SK-N-SH (cell line): ENCODE measurements around the gene IGF1R. TPM values are rescaled to one million over a fixed set of nuclear protein-coding genes. Genes with fewer than 3 reads are reported as not detected.

Source experiments
- CTCF ChIA-PET: fragments of 300-600, 350-600 bp; formaldehyde crosslinking; extraction: SDS; loops from one replicate; lab custom pipeline; 2021; lab: Yijun Ruan, JAX
- POLR2A ChIA-PET: fragments of 350-600 bp; sonication (Branson Sonifier 250); formaldehyde crosslinking; extraction: SDS; loops from one replicate; lab custom pipeline; 2020; ENCODE audit warnings: antibody characterized with exemption, inconsistent platforms; lab: Yijun Ruan, JAX
- DNase-seq: peaks from one replicate; pipeline ENCODE4 v3.0.0; 2012
- H2AFZ ChIP-seq: fragments of 200-600 bp; sonication (generic); 2 replicates; pipeline ENCODE4 v1.8.1; 2016; ENCODE audit warnings: antibody characterized with exemption, mild to moderate bottlenecking, low read depth
- H3F3A ChIP-seq: fragments of 200-600 bp; sonication (generic); replicated peaks from 2 replicates; pipeline ENCODE3; 2016; ENCODE audit warnings: antibody characterized with exemption, mild to moderate bottlenecking; ENCODE audit not compliant: insufficient read depth
- H3K27ac ChIP-seq, 2 experiments: fragments of 200-500 bp in 1 of 2; fragments of 200-600 bp in 1 of 2; sonication (Bioruptor generic) in 1 of 2; sonication (generic), shearing (Covaris generic) in 1 of 2; 2 replicates each; pipeline versions ENCODE4 v1.5.1 to v1.6.1; 2014 to 2016; ENCODE audit warnings: low read depth in 2 of 2, inconsistent platforms in 1 of 2, low read length in 1 of 2, mild to moderate bottlenecking in 1 of 2, mixed read lengths in 1 of 2
- H3K27me3 ChIP-seq: fragments of 200-600 bp; sonication (generic), shearing (Covaris generic); 2 replicates; pipeline ENCODE4 v1.6.1; 2016; ENCODE audit warnings: mixed run types; ENCODE audit not compliant: insufficient read depth
- H3K36me3 ChIP-seq, 2 experiments: fragments of 200-500 bp in 1 of 2; fragments of 200-600 bp in 1 of 2; sonication (Bioruptor generic) in 1 of 2; sonication (generic) in 1 of 2; replicated peaks in 1 of 2; 2 replicates each; pipeline versions ENCODE3 to v1.5.1; 2014 to 2016; ENCODE audit warnings: low read length in 1 of 2, mild to moderate bottlenecking in 1 of 2; ENCODE audit not compliant: insufficient read depth in 2 of 2, control insufficient read depth in 1 of 2
- H3K4me1 ChIP-seq, 2 experiments: fragments of 200-500 bp in 1 of 2; fragments of 200-600 bp in 1 of 2; sonication (Bioruptor generic) in 1 of 2; sonication (generic), shearing (Covaris generic) in 1 of 2; 2 replicates each; pipeline versions ENCODE4 v1.5.1 to v1.6.1; 2014 to 2016; ENCODE audit warnings: low read depth in 1 of 2, low read length in 1 of 2, mixed run types in 1 of 2; ENCODE audit not compliant: insufficient read depth in 2 of 2, control insufficient read depth in 1 of 2
- H3K4me2 ChIP-seq: fragments of 200-600 bp; sonication (generic), shearing (Covaris generic); 2 replicates; pipeline ENCODE4 v1.6.1; 2017; ENCODE audit warnings: mixed run types
- H3K4me3 ChIP-seq, 2 experiments: fragments of 200-500 bp in 1 of 2; fragments of 200-600 bp in 1 of 2; sonication (Bioruptor generic) in 1 of 2; sonication (generic), shearing (Covaris generic) in 1 of 2; 2 replicates each; pipeline versions ENCODE4 v1.5.1 to v1.8.1; 2014 to 2016; ENCODE audit warnings: low read depth in 2 of 2, inconsistent platforms in 1 of 2, low read length in 1 of 2, mild to moderate bottlenecking in 1 of 2, mixed read lengths in 1 of 2, moderate library complexity in 1 of 2
- H3K79me2 ChIP-seq: fragments of 200-600 bp; sonication (generic); 2 replicates; pipeline ENCODE4 v1.8.1; 2017; ENCODE audit warnings: mild to moderate bottlenecking; ENCODE audit not compliant: insufficient read depth
- H3K9ac ChIP-seq: fragments of 200-600 bp; sonication (generic); 2 replicates; pipeline ENCODE4 v1.6.1; 2017; ENCODE audit warnings: mixed run types
- H3K9me2 ChIP-seq: fragments of 200-600 bp; sonication (generic); 2 replicates; pipeline ENCODE4 v1.6.1; 2017; ENCODE audit warnings: mixed run types
- H3K9me3 ChIP-seq: fragments of 200-600 bp; sonication (generic); 2 replicates; pipeline ENCODE4 v1.6.1; 2017; ENCODE audit warnings: mixed run types, mild to moderate bottlenecking, moderate library complexity
- H4K20me1 ChIP-seq: fragments of 200-600 bp; sonication (generic); 2 replicates; pipeline ENCODE4 v1.6.1; 2017; ENCODE audit warnings: mild to moderate bottlenecking, mixed run types; ENCODE audit not compliant: insufficient read depth
- CHD2 ChIP-seq: fragments of 150-350 bp; IDR thresholded peaks from 2 replicates; pipeline ENCODE4 v1.6.1; 2018; ENCODE audit warnings: low read length; ENCODE audit not compliant: partially characterized antibody
- ELF1 ChIP-seq: IDR thresholded peaks from 2 replicates; pipeline ENCODE4 v1.4.0; 2012
- FOXJ3 ChIP-seq: sonication (generic); formaldehyde crosslinking; IDR thresholded peaks from 2 replicates; pipeline ENCODE4 v1.5.1; 2020; ENCODE audit warnings: mild to moderate bottlenecking, missing genetic modification reagents
- FOXM1 ChIP-seq: IDR thresholded peaks from 2 replicates; pipeline ENCODE4 v1.4.0; 2012; ENCODE audit warnings: low read depth, mild to moderate bottlenecking
- JUND ChIP-seq: IDR thresholded peaks from 2 replicates; pipeline ENCODE4 v1.4.0; 2012
- MEF2A ChIP-seq: IDR thresholded peaks from 2 replicates; pipeline ENCODE4 v1.4.0; 2012; ENCODE audit warnings: low read depth, borderline replicate concordance
- NFIC ChIP-seq: IDR thresholded peaks from 2 replicates; pipeline ENCODE4 v1.4.0; 2012; ENCODE audit warnings: borderline replicate concordance
- RAD21 ChIP-seq: IDR thresholded peaks from 2 replicates; pipeline ENCODE4 v1.6.1; 2012; ENCODE audit warnings: mild to moderate bottlenecking, low read length
- RCOR1 ChIP-seq: fragments of 150-350 bp; IDR thresholded peaks from 2 replicates; pipeline ENCODE4 v1.6.1; 2017; ENCODE audit warnings: antibody characterized with exemption, low read length
- RFX5 ChIP-seq: IDR thresholded peaks from 2 replicates; pipeline ENCODE4 v1.6.1; 2012; ENCODE audit warnings: mild to moderate bottlenecking, improper control_type of control experiment, low read length
- RXRA ChIP-seq: IDR thresholded peaks from 2 replicates; pipeline ENCODE4 v1.4.0; 2012; ENCODE audit warnings: low read depth, mild to moderate bottlenecking, borderline replicate concordance
- SIN3A ChIP-seq: IDR thresholded peaks from 2 replicates; pipeline ENCODE4 v1.6.1; 2012; ENCODE audit warnings: low read depth, mild to moderate bottlenecking, low read length, moderate library complexity, borderline replicate concordance
- TEAD4 ChIP-seq: IDR thresholded peaks from 2 replicates; pipeline ENCODE4 v1.4.0; 2012; ENCODE audit warnings: mild to moderate bottlenecking, borderline replicate concordance; ENCODE audit not compliant: insufficient read depth
- WGBS: methylation state at CpG from one replicate; pipeline ENCODE4 v1.1.6; 2017; ENCODE audit warnings: low lambda C conversion rate; 5-methylcytosine and 5-hydroxymethylcytosine counted together
- polyA plus RNA-seq, 3 experiments: library from polyadenylated mRNA; depleted of rRNA; stranded (reverse); fragments of >200 nt; gene quantifications; 2 replicates each; pipeline ENCODE4 v1.2.3, GENCODE V29; 2012
- TF ChIP-seq, protein P1 (sequence below): IDR thresholded peaks from 2 replicates; pipeline ENCODE4 v1.4.0; 2012; ENCODE audit warnings: low read depth
- TF ChIP-seq, protein P2 (sequence below): IDR thresholded peaks from 2 replicates; pipeline ENCODE4; 2012
- TF ChIP-seq, protein P3 (sequence below): IDR thresholded peaks from 2 replicates; pipeline ENCODE4 v1.4.0; 2012; ENCODE audit warnings: low read depth, borderline replicate concordance
- TF ChIP-seq, protein P4 (sequence below): IDR thresholded peaks from 2 replicates; pipeline ENCODE4 v1.4.0; 2012; ENCODE audit warnings: low read depth, borderline replicate concordance

The IGF1R gene
- polyA plus RNA-seq, 1 of the 3 experiments (the other 2 are of a cell fraction) = 9.5 TPM

DNA sequence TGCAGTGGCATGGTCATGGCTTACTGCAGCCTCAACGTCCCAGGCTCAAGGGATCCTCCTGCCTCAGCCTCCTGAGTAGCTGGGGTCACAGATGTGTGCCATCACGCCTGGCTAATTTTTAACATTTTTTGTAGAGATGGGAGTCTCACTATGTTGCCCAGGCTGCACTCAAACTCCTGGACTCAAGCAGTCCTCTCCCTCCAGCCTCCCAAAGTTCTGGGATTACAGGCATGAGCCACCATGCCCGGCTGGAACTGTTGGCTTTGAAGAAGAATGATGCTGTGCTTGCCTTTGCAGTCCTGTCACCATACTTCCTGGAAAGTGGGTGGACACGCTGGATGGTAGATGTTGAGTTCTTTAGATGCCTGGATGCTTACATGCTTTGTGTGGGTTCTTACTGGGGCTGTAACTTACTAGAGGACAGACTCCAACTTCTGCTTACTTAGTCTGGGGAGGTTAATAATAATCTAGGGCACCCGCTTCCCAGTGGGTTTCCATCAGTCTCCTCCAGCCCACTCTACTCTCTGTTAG, 36.7 kb downstream of the IGF1R start:
- H3K27ac ChIP-seq = no peak overlapping the region
- H3K36me3 ChIP-seq = no peaks in the 10 kb centered on the region
- H3K4me3 ChIP-seq = no peak overlapping the region
- no peaks in the 10 kb centered on the region for H3K9me2 ChIP-seq
- ChIA-PET CTCF (interaction anchor here (1.4 to 2.2 kb wide), 3 partner anchors 24 to 27 kb away, joined by 3 to 8 read pairs (median 7); no protein-coding TSS in a partner anchor), POLR2A (no interaction called here)
- H4K20me1 ChIP-seq = peaks cover 45% of the 10 kb centered on the region
- TF ChIP-seq MEF2A = no peak
- TF ChIP-seq, protein P1, sequence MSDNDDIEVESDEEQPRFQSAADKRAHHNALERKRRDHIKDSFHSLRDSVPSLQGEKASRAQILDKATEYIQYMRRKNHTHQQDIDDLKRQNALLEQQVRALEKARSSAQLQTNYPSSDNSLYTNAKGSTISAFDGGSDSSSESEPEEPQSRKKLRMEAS = no peak
- TF ChIP-seq NFIC = no peak
- TF ChIP-seq JUND = no peak
- TF ChIP-seq CHD2 = no peak
- TF ChIP-seq, protein P2, sequence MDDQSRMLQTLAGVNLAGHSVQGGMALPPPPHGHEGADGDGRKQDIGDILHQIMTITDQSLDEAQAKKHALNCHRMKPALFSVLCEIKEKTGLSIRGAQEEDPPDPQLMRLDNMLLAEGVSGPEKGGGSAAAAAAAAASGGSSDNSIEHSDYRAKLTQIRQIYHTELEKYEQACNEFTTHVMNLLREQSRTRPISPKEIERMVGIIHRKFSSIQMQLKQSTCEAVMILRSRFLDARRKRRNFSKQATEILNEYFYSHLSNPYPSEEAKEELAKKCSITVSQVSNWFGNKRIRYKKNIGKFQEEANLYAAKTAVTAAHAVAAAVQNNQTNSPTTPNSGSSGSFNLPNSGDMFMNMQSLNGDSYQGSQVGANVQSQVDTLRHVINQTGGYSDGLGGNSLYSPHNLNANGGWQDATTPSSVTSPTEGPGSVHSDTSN = no peak
- TF ChIP-seq FOXM1 = no peak
- no peak for TF ChIP-seq RCOR1
- TF ChIP-seq RAD21 = no peak
- no peak for TF ChIP-seq ELF1
- TF ChIP-seq TEAD4 = no peak
- no peak for TF ChIP-seq RXRA
- no peak for TF ChIP-seq FOXJ3 (CRISPR knock-in tag)
- TF ChIP-seq RFX5 = no peak
- no peak for TF ChIP-seq SIN3A
- H3K27me3 ChIP-seq = no peaks in the 10 kb centered on the region
- 95% methylated on average over 5 of the region's 5 CpGs for WGBS
- no peak overlapping the region for H2AFZ ChIP-seq
- peaks cover 98% of the 10 kb centered on the region for H3K79me2 ChIP-seq
- peaks cover 14 to 26% of the 10 kb centered on the region in 2 experiments; a peak in 3 of 4 replicates for H3K4me1 ChIP-seq
- H3K9me3 ChIP-seq = no peaks in the 10 kb centered on the region
- no peak overlapping the region for H3K9ac ChIP-seq
- no peak overlapping the region for H3K4me2 ChIP-seq
- no peak for DNase-seq
- H3F3A ChIP-seq = peaks cover 4% of the 10 kb centered on the region

DNA sequence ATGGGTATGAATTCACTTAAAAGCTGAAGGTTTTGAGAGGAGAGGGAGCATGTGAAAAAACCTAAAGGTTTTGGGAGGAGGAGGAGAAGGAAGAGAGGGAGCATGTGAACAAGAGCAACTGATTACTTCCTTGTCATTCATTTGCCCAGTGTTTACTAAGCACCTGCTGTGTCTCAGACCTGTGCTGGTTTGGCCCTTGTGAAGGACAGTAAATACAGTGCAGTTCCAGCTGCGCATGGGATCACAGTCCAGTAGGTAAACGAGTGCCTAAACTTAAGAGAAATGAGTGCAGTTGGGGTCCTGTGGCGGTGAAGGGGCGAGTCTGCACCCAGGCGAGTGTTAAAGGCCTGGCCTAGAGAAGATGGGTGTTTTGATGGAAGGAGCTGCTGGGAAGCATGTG, 38.6 kb downstream of the IGF1R start:
- Histone ChIP-seq H3K27me3 (no peaks in the 10 kb centered on the region), H3K4me1 (peaks cover 14 to 22% of the 10 kb centered on the region in 2 experiments; a peak in 3 of 4 replicates), H3F3A (peaks cover 4% of the 10 kb centered on the region), H3K9ac (no peak overlapping the region), H3K4me3 (no peak overlapping the region), H2AFZ (no peak overlapping the region), H3K27ac (no peak overlapping the region), H3K79me2 (peaks cover 99% of the 10 kb centered on the region), H3K9me3 (no peaks in the 10 kb centered on the region), H4K20me1 (peaks cover 53% of the 10 kb centered on the region), H3K36me3 (no peaks in the 10 kb centered on the region), H3K9me2 (no peaks in the 10 kb centered on the region), H3K4me2 (no peak overlapping the region)
- no peak for DNase-seq
- WGBS = 95% methylated on average over 5 of the region's 5 CpGs
- ChIA-PET POLR2A (no interaction called here), CTCF (interaction anchor here (0.6 kb wide), 1 partner anchor 93 kb away, joined by 4 read pairs; no protein-coding TSS in a partner anchor)
- TF ChIP-seq NFIC (no peak), RFX5 (no peak), TEAD4 (no peak)
- TF ChIP-seq, protein P3, sequence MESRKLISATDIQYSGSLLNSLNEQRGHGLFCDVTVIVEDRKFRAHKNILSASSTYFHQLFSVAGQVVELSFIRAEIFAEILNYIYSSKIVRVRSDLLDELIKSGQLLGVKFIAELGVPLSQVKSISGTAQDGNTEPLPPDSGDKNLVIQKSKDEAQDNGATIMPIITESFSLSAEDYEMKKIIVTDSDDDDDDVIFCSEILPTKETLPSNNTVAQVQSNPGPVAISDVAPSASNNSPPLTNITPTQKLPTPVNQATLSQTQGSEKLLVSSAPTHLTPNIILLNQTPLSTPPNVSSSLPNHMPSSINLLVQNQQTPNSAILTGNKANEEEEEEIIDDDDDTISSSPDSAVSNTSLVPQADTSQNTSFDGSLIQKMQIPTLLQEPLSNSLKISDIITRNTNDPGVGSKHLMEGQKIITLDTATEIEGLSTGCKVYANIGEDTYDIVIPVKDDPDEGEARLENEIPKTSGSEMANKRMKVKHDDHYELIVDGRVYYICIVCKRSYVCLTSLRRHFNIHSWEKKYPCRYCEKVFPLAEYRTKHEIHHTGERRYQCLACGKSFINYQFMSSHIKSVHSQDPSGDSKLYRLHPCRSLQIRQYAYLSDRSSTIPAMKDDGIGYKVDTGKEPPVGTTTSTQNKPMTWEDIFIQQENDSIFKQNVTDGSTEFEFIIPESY = no peak
- TF ChIP-seq, protein P4, sequence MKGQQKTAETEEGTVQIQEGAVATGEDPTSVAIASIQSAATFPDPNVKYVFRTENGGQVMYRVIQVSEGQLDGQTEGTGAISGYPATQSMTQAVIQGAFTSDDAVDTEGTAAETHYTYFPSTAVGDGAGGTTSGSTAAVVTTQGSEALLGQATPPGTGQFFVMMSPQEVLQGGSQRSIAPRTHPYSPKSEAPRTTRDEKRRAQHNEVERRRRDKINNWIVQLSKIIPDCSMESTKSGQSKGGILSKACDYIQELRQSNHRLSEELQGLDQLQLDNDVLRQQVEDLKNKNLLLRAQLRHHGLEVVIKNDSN = no peak
